ENCODE data around the gene CTIF.

DNA sequence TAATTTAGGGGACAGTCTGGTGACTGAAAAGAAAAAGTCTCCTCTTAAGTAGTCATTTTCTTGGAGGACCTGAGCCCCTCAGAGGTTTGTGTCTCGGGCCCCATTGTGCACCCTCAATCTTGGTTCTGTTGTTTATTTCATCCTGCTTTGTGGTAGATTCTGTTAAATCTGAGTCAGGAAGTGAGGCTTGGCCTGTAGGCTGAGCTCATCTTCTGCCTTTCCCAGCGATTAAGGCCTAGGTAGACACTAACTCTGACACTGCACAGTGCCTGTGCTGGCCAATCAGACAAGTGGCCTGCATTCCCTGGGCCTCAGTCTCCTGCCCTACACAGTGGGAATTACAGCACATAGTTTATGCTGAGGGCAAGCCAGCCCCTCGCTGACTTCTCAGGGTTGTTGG lies 80.2 kb downstream of the CTIF start:
- no peak for TF ChIP-seq CTCF (IDR thresholded peaks at IDR 0.05)
- TF ChIP-seq POLR2A (IDR thresholded peaks at IDR 0.05), result no peak
- TF ChIP-seq POLR2AphosphoS5 (IDR thresholded peaks at IDR 0.05), result no peak
